K562 (cell line): ENCODE measurements around the gene PPM1F. TPM values are rescaled to one million over a fixed set of nuclear protein-coding genes. Genes with fewer than 3 reads are reported as not detected.

Source experiments
- ATF1 ChIP-seq, 2 experiments: fragments of 450-650 bp in 1 of 2; IDR thresholded peaks; 2 replicates each; pipeline ENCODE4 v1.6.1; 2016; ENCODE audit warnings: missing compliant biosample characterization in 1 of 2, missing genetic modification characterization in 1 of 2
- E2F1 ChIP-seq: sonication (generic); formaldehyde crosslinking; IDR thresholded peaks from 2 replicates; pipeline ENCODE4 v1.8.1; 2023; ENCODE audit warnings: mild to moderate bottlenecking, missing genetic modification reagents, moderate library complexity
- POLR2B ChIP-seq: fragments of 450-650 bp; IDR thresholded peaks from 2 replicates; pipeline ENCODE4 v1.6.1; 2018; ENCODE audit warnings: low read depth; ENCODE audit not compliant: partially characterized antibody
- TEAD4 ChIP-seq, 2 experiments: sonication (generic) in 1 of 2; formaldehyde crosslinking in 1 of 2; IDR thresholded peaks; 2 replicates each; pipeline versions ENCODE4 v1.6.1 to v1.8.0; 2012 to 2022; ENCODE audit warnings: borderline replicate concordance in 1 of 2, inconsistent platforms in 1 of 2, low read length in 1 of 2, mild to moderate bottlenecking in 1 of 2, missing genetic modification reagents in 1 of 2
- THAP12 ChIP-seq: fragments of 250-450 bp; sonication (Bioruptor Pico); IDR thresholded peaks from 2 replicates; pipeline ENCODE4 v1.9.0; 2021; ENCODE audit warnings: mild to moderate bottlenecking, inconsistent platforms
- ZEB2 ChIP-seq: fragments of 450-650 bp; IDR thresholded peaks from 2 replicates; pipeline ENCODE4 v1.6.1; 2016
- ZNF224 ChIP-seq: sonication (generic); formaldehyde crosslinking; IDR thresholded peaks from 2 replicates; pipeline ENCODE4 v1.8.0; 2022; ENCODE audit warnings: mild to moderate bottlenecking, missing genetic modification reagents
- ZNF407 ChIP-seq: fragments of 450-650 bp; IDR thresholded peaks from 2 replicates; pipeline ENCODE4 v1.6.1; 2016; ENCODE audit warnings: low read depth
- ZNF766 ChIP-seq: fragments of 200-800 bp; sonication (Bioruptor generic); conservative IDR thresholded peaks from 2 replicates; pipeline ENCODE4 v1.6.1; 2016; ENCODE audit warnings: missing genetic modification characterization, missing compliant biosample characterization
- polyA plus RNA-seq, 8 experiments: library from polyadenylated mRNA; depleted of rRNA in 4 of 8; stranded (reverse) in 5 of 8; unstranded in 3 of 8; fragments of >200 nt; fragmentation: Nextera tagmentation in 2 of 8; fragmentation: Illumina TruSeq in 1 of 8; extraction: Ambion mirVana in 2 of 8; extraction: Trizol in 1 of 8; gene quantifications; 2 replicates each; pipeline versions ENCODE4 v1.2.1 to v1.2.3, GENCODE V29; 2011 to 2014; ENCODE audit warnings: inconsistent platforms in 1 of 8, missing spikeins in 1 of 8
- total RNA-seq, 7 experiments: library from RNA; depleted of rRNA in 6 of 7; stranded (reverse); fragments of >200 nt in 6 of 7; fragmentation: Illumina TruSeq in 2 of 7; extraction: Trizol in 2 of 7; gene quantifications; 2 replicates each; pipeline versions ENCODE4 v1.2.1 to v1.2.3, GENCODE V29; 2011 to 2021; ENCODE audit warnings: low replicate concordance in 1 of 7

Gene PPM1F
- total and polyA plus RNA-seq, 9 of the 15 experiments (the other 6 are each of a cell fraction or from before 2014, with no cell fraction given) = 2.1 to 159 (median 64.0) TPM

- TF ChIP-seq E2F1 (CRISPR knock-in tag) = 0 out of 2 replicates have a peak, but pooled peaks have one; percentile 12
- TF ChIP-seq ZNF407 = no peak
- TF ChIP-seq TEAD4 (IDR thresholded peaks at IDR 0.05; ENCODE audit: low read length) = no peak
- TF ChIP-seq TEAD4 (CRISPR knock-in tag; IDR thresholded peaks at IDR 0.05; ENCODE audit: borderline replicate concordance) = no peak
- no peak for TF ChIP-seq POLR2B
- 0 out of 2 replicates have a peak, but pooled peaks have one; percentile 47 for TF ChIP-seq THAP12 (CRISPR knock-in tag)
- no peak for TF ChIP-seq ZNF224 (CRISPR knock-in tag)
- TF ChIP-seq ATF1 (CRISPR knock-in tag; IDR thresholded peaks at IDR 0.05) = no peak
- TF ChIP-seq ATF1 (tag; IDR thresholded peaks at IDR 0.05) = 0 out of 2 replicates have a peak, but pooled peaks have one; percentile 21
- no peak for TF ChIP-seq ZNF766 (CRISPR knock-in tag)
- no peak for TF ChIP-seq ZEB2
Measured at GRCh38 chr22:21909871-21910270, 42.8 kb downstream of the PPM1F start (continued).
